ENCODE results near the gene EIF2AK3.

EIF2AK3 gene

GRCh38 chr2:88564402-88564801, 62.9 kb downstream of the EIF2AK3 start:
- DNase-seq (ENCODE audit: low spot score), result no peak
- no peak for TF ChIP-seq CTCF (IDR thresholded peaks at IDR 0.05)

GRCh38 chr2:88563129-88563528, 64.1 kb downstream of the EIF2AK3 start:
- no peak overlapping the region for H3K27ac ChIP-seq
- no peak for DNase-seq (ENCODE audit: low spot score)
- TF ChIP-seq CTCF (IDR thresholded peaks at IDR 0.05), result no peak
- H3K4me3 ChIP-seq, result no peak overlapping the region

More at GRCh38 chr2:88564402-88564801, 62.9 kb downstream of the EIF2AK3 start:
- Histone ChIP-seq H3K27ac (no peak overlapping the region), H3K4me3 (no peak overlapping the region)

GRCh38 chr2:88561646-88562388, 65.4 kb downstream of the EIF2AK3 start:
- no peak for DNase-seq (ENCODE audit: low spot score)
- no peak for TF ChIP-seq CTCF (IDR thresholded peaks at IDR 0.05)
- no peak overlapping the region for H3K27ac ChIP-seq

GRCh38 chr2:88560619-88561307, 66.5 kb downstream of the EIF2AK3 start:
- DNase-seq (ENCODE audit: low spot score), result no peak
- no peak for TF ChIP-seq CTCF (IDR thresholded peaks at IDR 0.05)
- no peak overlapping the region for H3K4me3 ChIP-seq
- no peak overlapping the region for H3K27ac ChIP-seq

More at GRCh38 chr2:88561646-88562388, 65.4 kb downstream of the EIF2AK3 start:
- H3K4me3 ChIP-seq, result no peak overlapping the region

- TF ChIP-seq CTCF (IDR thresholded peaks at IDR 0.05), result no peak
- no peak for DNase-seq (ENCODE audit: low spot score)
- Histone ChIP-seq H3K4me3 (no peak overlapping the region), H3K27ac (no peak overlapping the region)
These were observed 70.0 kb downstream of the EIF2AK3 start for GRCh38 chr2:88557290-88557689.

- H3K27ac ChIP-seq, result no peak overlapping the region
- TF ChIP-seq CTCF (IDR thresholded peaks at IDR 0.05), result no peak
- DNase-seq (ENCODE audit: low spot score), result no peak
- H3K4me3 ChIP-seq, result no peak overlapping the region
These were observed 71.2 kb downstream of the EIF2AK3 start for GRCh38 chr2:88556026-88556425.

- TF ChIP-seq CTCF (IDR thresholded peaks at IDR 0.05), result no peak
- H3K27ac ChIP-seq, result no peak overlapping the region
- H3K4me3 ChIP-seq, result no peak overlapping the region
- no peak for DNase-seq (ENCODE audit: low spot score)
These were observed 73.1 kb downstream of the EIF2AK3 start for GRCh38 chr2:88554189-88554588.
